MM.1S (cell line): ENCODE measurements around the gene CHCHD3.

Source experiments
- EZH2 ChIP-seq: fragments of 300-600 bp; sonication (generic); optimal IDR thresholded peaks from 2 replicates; pipeline ENCODE3; 2017; ENCODE audit warnings: low read depth, mild to moderate bottlenecking, antibody characterized with exemption, low read length, mixed read lengths
- TF ChIP-seq, protein P1 (sequence below): fragments of 300-600 bp; sonication (generic); IDR thresholded peaks from 2 replicates; pipeline ENCODE4 v1.5.1; 2016; ENCODE audit warnings: antibody characterized with exemption, low read length, mixed read lengths

DNA sequence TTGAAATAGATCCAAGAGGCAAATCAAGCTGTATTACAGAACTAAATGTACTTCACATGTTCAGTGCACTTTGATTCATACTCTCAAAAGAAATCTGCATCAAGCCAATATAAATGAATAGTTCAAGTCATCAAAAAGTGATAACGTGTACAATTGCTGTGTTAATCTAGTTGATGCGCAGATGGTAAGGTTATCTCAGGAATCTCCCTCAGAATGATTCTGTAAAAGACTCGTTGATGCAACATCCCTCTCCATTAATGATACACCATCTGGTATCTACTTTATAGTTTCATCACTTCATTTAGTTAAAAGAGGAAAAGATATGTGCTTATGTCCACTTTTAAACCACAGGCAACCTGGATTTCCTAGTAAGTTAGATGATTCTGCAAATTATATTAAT, 200.6 kb downstream of the CHCHD3 start:
- TF ChIP-seq, protein P1, sequence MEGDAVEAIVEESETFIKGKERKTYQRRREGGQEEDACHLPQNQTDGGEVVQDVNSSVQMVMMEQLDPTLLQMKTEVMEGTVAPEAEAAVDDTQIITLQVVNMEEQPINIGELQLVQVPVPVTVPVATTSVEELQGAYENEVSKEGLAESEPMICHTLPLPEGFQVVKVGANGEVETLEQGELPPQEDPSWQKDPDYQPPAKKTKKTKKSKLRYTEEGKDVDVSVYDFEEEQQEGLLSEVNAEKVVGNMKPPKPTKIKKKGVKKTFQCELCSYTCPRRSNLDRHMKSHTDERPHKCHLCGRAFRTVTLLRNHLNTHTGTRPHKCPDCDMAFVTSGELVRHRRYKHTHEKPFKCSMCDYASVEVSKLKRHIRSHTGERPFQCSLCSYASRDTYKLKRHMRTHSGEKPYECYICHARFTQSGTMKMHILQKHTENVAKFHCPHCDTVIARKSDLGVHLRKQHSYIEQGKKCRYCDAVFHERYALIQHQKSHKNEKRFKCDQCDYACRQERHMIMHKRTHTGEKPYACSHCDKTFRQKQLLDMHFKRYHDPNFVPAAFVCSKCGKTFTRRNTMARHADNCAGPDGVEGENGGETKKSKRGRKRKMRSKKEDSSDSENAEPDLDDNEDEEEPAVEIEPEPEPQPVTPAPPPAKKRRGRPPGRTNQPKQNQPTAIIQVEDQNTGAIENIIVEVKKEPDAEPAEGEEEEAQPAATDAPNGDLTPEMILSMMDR = no peak
- no peak for TF ChIP-seq EZH2
